ENCODE measurements around the gene DHRSX.

DNA sequence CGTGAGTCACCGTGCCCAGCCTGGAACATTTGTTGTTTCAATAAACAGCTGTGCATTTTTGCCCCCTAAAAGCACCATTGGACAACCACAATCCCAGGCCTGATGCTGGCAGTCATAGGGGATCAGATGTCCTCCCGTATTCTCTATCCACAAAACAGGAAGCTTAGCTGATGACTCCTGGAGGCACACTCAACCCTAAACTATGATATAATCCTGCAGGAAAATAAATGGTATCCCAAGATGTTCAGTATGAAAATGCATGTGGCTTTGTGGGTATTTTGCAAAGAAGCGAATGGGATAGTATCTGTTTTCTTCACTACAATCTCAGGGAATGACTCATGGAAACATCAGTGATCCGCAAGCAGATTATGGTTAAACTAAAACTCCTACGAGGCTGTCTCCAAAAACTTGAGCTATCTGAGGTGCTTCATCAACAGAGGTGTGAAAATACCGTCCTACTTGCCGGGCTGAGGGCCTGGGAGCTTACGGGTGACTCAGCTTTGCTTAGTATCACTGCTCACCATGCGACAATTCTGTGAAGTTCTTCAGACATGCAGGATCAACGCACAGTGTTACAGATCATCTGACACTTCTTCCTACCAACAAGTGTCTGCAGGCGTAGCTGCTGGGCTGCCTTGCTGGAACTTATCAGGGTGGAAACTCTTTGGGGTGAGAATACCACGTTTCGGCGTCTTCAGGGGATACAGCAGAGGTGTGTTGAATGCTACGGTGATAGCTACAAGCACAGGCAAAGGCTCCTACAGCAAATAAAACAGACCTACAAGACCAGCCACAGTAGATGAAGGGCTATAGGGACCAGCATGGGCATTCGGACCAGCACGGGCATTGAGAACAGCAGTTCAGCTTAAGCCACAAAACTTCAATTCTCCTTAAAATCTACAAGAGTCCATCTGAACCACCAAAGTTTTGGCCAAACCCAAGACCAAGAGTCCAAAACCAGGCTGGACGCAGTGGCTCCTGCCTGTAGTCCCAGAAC, 148.5 kb downstream of the DHRSX start:
- TF ChIP-seq, protein P1, sequence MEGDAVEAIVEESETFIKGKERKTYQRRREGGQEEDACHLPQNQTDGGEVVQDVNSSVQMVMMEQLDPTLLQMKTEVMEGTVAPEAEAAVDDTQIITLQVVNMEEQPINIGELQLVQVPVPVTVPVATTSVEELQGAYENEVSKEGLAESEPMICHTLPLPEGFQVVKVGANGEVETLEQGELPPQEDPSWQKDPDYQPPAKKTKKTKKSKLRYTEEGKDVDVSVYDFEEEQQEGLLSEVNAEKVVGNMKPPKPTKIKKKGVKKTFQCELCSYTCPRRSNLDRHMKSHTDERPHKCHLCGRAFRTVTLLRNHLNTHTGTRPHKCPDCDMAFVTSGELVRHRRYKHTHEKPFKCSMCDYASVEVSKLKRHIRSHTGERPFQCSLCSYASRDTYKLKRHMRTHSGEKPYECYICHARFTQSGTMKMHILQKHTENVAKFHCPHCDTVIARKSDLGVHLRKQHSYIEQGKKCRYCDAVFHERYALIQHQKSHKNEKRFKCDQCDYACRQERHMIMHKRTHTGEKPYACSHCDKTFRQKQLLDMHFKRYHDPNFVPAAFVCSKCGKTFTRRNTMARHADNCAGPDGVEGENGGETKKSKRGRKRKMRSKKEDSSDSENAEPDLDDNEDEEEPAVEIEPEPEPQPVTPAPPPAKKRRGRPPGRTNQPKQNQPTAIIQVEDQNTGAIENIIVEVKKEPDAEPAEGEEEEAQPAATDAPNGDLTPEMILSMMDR (IDR thresholded peaks at IDR 0.05): no peak
- TF ChIP-seq POLR2A (IDR thresholded peaks at IDR 0.05; ENCODE audit: low read depth) (no peak), POLR2AphosphoS5 (IDR thresholded peaks at IDR 0.05) (no peak), EP300 (IDR thresholded peaks at IDR 0.05) (no peak)

Data from esophagus muscularis mucosa (tissue), 4 donors.